Spleen (tissue), 11 donors: ENCODE data around the gene EPB41. TPM values are rescaled to one million over a fixed set of nuclear protein-coding genes. Genes with fewer than 3 reads are reported as not detected.

Experiments
- DNase-seq: peaks from one replicate; pipeline ENCODE4 v3.0.0-alpha.2; 2020
- H3K27ac ChIP-seq, 8 donors: fragments of 200-600 bp; sonication (generic) in 7 of 8; 1 replicate in 4 of 8; 2 replicates in 4 of 8; pipeline versions ENCODE4 v1.5.0 to v1.8.0; 2016 to 2021; ENCODE audit warnings: inconsistent platforms in 4 of 8, mild to moderate bottlenecking in 4 of 8, moderate library complexity in 1 of 8
- H3K27me3 ChIP-seq, 7 donors: fragments of 200-600 bp; sonication (generic) in 6 of 7; replicated peaks in 1 of 7; 1 replicate in 4 of 7; 2 replicates in 3 of 7; pipeline versions ENCODE4 v1.5.0 to v1.8.0; 2016 to 2021; ENCODE audit warnings: inconsistent platforms in 3 of 7, mild to moderate bottlenecking in 1 of 7
- H3K36me3 ChIP-seq, 6 donors: fragments of 200-600 bp; sonication (generic) in 5 of 6; 1 replicate in 4 of 6; 2 replicates in 2 of 6; pipeline versions ENCODE4 v1.5.0 to v1.8.0; 2016 to 2021; ENCODE audit warnings: inconsistent platforms in 2 of 6
- H3K4me1 ChIP-seq, 6 donors: fragments of 200-600 bp; sonication (generic) in 5 of 6; 1 replicate in 3 of 6; 2 replicates in 3 of 6; pipeline versions ENCODE4 v1.5.0 to v1.8.0; 2016 to 2021; ENCODE audit warnings: inconsistent platforms in 3 of 6
- H3K4me3 ChIP-seq, 8 donors: fragments of 200-600 bp; sonication (generic) in 7 of 8; 1 replicate in 4 of 8; 2 replicates in 4 of 8; pipeline versions ENCODE4 v1.5.0 to v1.8.0; 2016 to 2021; ENCODE audit warnings: inconsistent platforms in 4 of 8, mild to moderate bottlenecking in 4 of 8, moderate library complexity in 2 of 8
- H3K9me3 ChIP-seq, 8 donors: fragments of 200-600 bp; sonication (generic) in 7 of 8; 1 replicate in 4 of 8; 2 replicates in 4 of 8; pipeline versions ENCODE4 v1.5.0 to v1.8.0; 2016 to 2021; ENCODE audit warnings: inconsistent platforms in 4 of 8
- POLR2A ChIP-seq, 3 donors: fragments of 450-650 bp; IDR thresholded peaks; one replicate each; pipeline ENCODE4 v1.5.1; 2017; ENCODE audit warnings: antibody characterized with exemption in 3 of 3, mild to moderate bottlenecking in 1 of 3
- POLR2AphosphoS5 ChIP-seq, 3 donors: sonication (generic); formaldehyde crosslinking; IDR thresholded peaks; one replicate each; pipeline ENCODE4 v1.5.1; 2017; ENCODE audit warnings: antibody characterized with exemption in 3 of 3
- WGBS, 5 donors: extraction: QIAGEN DNeasy Blood & Tissue Kit in 3 of 5; methylation state at CpG; one replicate each; pipeline versions ENCODE4 v1.1.5 to v1.1.7; 2013 to 2018; 5-methylcytosine and 5-hydroxymethylcytosine counted together
- intact Hi-C: fragments of 100-400 bp; cut with DNase I; formaldehyde crosslinking; loops from one replicate; pipeline ENCODE4 v1.15.0; 2023; ENCODE audit warnings: low total_unique reads
- polyA plus RNA-seq, 3 donors: library from polyadenylated mRNA; stranded (reverse); fragments of 200-250 nt; gene quantifications; one replicate each; pipeline ENCODE4 v1.2.1, GENCODE V29; 2013
- total RNA-seq, 7 donors: library from RNA; depleted of rRNA in 3 of 7; stranded (reverse); fragments of >200 nt in 3 of 7; fragmentation: NEBNext Ultra II Directional in 4 of 7; extraction: Animal tissue kit (Norgen Biotek cat#: 25700) in 4 of 7; gene quantifications; one replicate each; pipeline versions ENCODE4 v1.1.0 to v1.2.1, GENCODE V29; 2016 to 2021
- TF ChIP-seq, protein P1 (sequence below), 11 experiments: fragments of 200-600 bp in 7 of 11; fragments of 450-650 bp in 4 of 11; sonication (generic) in 4 of 11; IDR thresholded peaks in 8 of 11; conservative IDR thresholded peaks in 3 of 11; 1 replicate in 7 of 11; 2 replicates in 4 of 11; pipeline versions ENCODE4 v1.4.0 to v1.8.0; 2016 to 2021; ENCODE audit warnings: antibody characterized with exemption in 11 of 11, inconsistent platforms in 4 of 11, mild to moderate bottlenecking in 1 of 11
- donor health status: healthy with polysubstance abuse.
- donor health status: DM: no; HTN: no; CAD: no; lungs with moderate emphysema.
- donor health status: DM: no; HTN: no; CAD: no.
- donor health status: Bipolar disorder and iron deficiency.
- donor health status: healthy.
- donor health status: DM: no; HTN: no; CAD: no.
- donor health status: DM: yes; HTN: yes; CAD: no.

The EPB41 gene
- total and polyA plus RNA-seq, 10 donors, result 6.3 to 156 (median 58.8) TPM

DNA sequence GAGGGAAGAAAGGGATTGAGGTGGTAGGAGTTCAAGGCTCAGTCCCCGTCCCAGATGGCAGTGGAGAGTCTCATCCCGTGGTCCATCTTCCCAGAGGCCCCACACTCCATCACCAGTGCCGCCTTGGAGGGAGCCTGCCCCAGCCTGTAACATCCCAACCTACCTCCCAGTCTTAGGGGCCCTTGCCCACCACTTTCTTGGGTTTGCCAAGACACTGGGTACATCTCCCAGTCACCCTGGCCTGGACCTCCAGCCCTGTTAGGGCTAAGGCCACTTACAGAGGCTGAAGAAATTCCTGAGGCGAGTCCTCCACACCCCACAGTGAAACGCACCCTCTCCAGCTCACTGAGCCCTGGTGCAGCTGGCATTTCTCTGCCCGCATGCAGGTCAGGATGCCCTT, 206.0 kb downstream of the EPB41 start:
- Histone ChIP-seq H3K36me3 (peaks cover 0 to 53% (median 29%) of the 10 kb centered on the region in 6 donors), H3K27ac (no peak overlapping the region), H3K4me3 (no peak overlapping the region), H3K9me3 (no peaks in the 10 kb centered on the region), H3K27me3 (peaks cover 5 to 51% (median 44%) of the 10 kb centered on the region in 7 donors), H3K4me1 (peaks cover 18 to 48% (median 42%) of the 10 kb centered on the region in 6 donors)
- no peak for TF ChIP-seq POLR2A (IDR thresholded peaks at IDR 0.05)
- no peak for TF ChIP-seq POLR2AphosphoS5 (IDR thresholded peaks at IDR 0.05)
- TF ChIP-seq, protein P1, sequence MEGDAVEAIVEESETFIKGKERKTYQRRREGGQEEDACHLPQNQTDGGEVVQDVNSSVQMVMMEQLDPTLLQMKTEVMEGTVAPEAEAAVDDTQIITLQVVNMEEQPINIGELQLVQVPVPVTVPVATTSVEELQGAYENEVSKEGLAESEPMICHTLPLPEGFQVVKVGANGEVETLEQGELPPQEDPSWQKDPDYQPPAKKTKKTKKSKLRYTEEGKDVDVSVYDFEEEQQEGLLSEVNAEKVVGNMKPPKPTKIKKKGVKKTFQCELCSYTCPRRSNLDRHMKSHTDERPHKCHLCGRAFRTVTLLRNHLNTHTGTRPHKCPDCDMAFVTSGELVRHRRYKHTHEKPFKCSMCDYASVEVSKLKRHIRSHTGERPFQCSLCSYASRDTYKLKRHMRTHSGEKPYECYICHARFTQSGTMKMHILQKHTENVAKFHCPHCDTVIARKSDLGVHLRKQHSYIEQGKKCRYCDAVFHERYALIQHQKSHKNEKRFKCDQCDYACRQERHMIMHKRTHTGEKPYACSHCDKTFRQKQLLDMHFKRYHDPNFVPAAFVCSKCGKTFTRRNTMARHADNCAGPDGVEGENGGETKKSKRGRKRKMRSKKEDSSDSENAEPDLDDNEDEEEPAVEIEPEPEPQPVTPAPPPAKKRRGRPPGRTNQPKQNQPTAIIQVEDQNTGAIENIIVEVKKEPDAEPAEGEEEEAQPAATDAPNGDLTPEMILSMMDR (IDR thresholded peaks at IDR 0.05 in 8 of 11, conservative IDR thresholded peaks at IDR 0.05 in 3 of 11), result no peak
- intact Hi-C loops, result no loop called here
- DNase-seq, result no peak
- WGBS, 5 donors, result 88 to 96% (median 93%) methylated on average over 5 to 6 of the region's 6 CpGs

- intact Hi-C loops, result no loop called here
- Histone ChIP-seq H3K36me3 (peaks cover 0 to 46% (median 23%) of the 10 kb centered on the region in 6 donors), H3K4me3 (peak overlapping the region in 5 of 8 donors; percentile 10 to 82 (median 64)), H3K9me3 (no peaks in the 10 kb centered on the region), H3K4me1 (peaks cover 18 to 48% (median 42%) of the 10 kb centered on the region in 6 donors), H3K27me3 (peaks cover 5 to 58% (median 44%) of the 10 kb centered on the region in 7 donors), H3K27ac (peak overlapping the region in 1 of 8 donors; percentile 88)
- TF ChIP-seq POLR2A (IDR thresholded peaks at IDR 0.05) (no peak), POLR2AphosphoS5 (IDR thresholded peaks at IDR 0.05) (peak in 2 of 3 donors; percentile 38 to 65)
- TF ChIP-seq, protein P1 (IDR thresholded peaks at IDR 0.05 in 8 of 11, conservative IDR thresholded peaks at IDR 0.05 in 3 of 11), result peak; percentile 27 to 78 (median 55)
- 37 to 85% (median 49%) methylated on average over 7 to 42 of the region's 42 CpGs for WGBS, 5 donors
- DNase-seq, result peak; percentile 85
Measured at GRCh38 chr1:29120947-29121485, 206.6 kb downstream of the EPB41 start.

- intact Hi-C loops, result no loop called here
- Histone ChIP-seq H3K27ac (peak overlapping the region in 7 of 8 donors; percentile 77 to 88 (median 85)), H3K4me1 (peaks cover 18 to 48% (median 42%) of the 10 kb centered on the region in 6 donors), H3K27me3 (peaks cover 5 to 63% (median 44%) of the 10 kb centered on the region in 7 donors), H3K36me3 (peaks cover 0 to 41% (median 19%) of the 10 kb centered on the region in 6 donors), H3K9me3 (no peaks in the 10 kb centered on the region), H3K4me3 (peak overlapping the region; percentile 23 to 82 (median 64))
- DNase-seq, result no peak
- TF ChIP-seq, protein P1 (IDR thresholded peaks at IDR 0.05 in 8 of 11, conservative IDR thresholded peaks at IDR 0.05 in 3 of 11), result peak in 2 of 11 experiments; percentile 12 to 22
- no peak for TF ChIP-seq POLR2AphosphoS5 (IDR thresholded peaks at IDR 0.05)
- TF ChIP-seq POLR2A (IDR thresholded peaks at IDR 0.05), result no peak
- 0 to 6% (median 5%) methylated on average over 1 to 59 of the region's 59 CpGs for WGBS, 5 donors
Measured at GRCh38 chr1:29121516-29121935, 207.2 kb downstream of the EPB41 start.

GRCh38 chr1:29121936-29122681, 207.7 kb downstream of the EPB41 start:
- Histone ChIP-seq H3K4me3 (peak overlapping the region; percentile 23 to 82 (median 64)), H3K4me1 (peaks cover 18 to 48% (median 42%) of the 10 kb centered on the region in 6 donors), H3K27me3 (peaks cover 5 to 65% (median 44%) of the 10 kb centered on the region in 7 donors), H3K27ac (peak overlapping the region; percentile 6 to 88 (median 84)), H3K9me3 (no peaks in the 10 kb centered on the region), H3K36me3 (peaks cover 0 to 35% (median 14%) of the 10 kb centered on the region in 6 donors)
- peak in 1 of 3 donors; percentile 40 for TF ChIP-seq POLR2AphosphoS5 (IDR thresholded peaks at IDR 0.05)
- no peak for TF ChIP-seq POLR2A (IDR thresholded peaks at IDR 0.05)
- 2 to 3% (median 3%) methylated on average over 56 to 81 of the region's 81 CpGs for WGBS, 5 donors
- intact Hi-C loops, result no loop called here
- no peak for DNase-seq
